Measurements from ENCODE around the gene SLC15A3. TPM values are rescaled to one million over a fixed set of nuclear protein-coding genes. Genes with fewer than 3 reads are reported as not detected.
A peak's percentile ranks its signal among the peaks of the same experiment; 100 is the strongest.

Gene SLC15A3
- total RNA-seq, 1 experiment from 2014 or later = 6.8 TPM

GRCh38 chr11:60914633-60915247, 37.2 kb downstream of the SLC15A3 start:
- intact Hi-C loops (cut with micrococcal nuclease; ENCODE audit: unreplicated experiment) = loop anchor here (5.0 kb wide), 1 partner anchor 218 kb away; no protein-coding TSS in a partner anchor
- TF ChIP-seq, protein P1, sequence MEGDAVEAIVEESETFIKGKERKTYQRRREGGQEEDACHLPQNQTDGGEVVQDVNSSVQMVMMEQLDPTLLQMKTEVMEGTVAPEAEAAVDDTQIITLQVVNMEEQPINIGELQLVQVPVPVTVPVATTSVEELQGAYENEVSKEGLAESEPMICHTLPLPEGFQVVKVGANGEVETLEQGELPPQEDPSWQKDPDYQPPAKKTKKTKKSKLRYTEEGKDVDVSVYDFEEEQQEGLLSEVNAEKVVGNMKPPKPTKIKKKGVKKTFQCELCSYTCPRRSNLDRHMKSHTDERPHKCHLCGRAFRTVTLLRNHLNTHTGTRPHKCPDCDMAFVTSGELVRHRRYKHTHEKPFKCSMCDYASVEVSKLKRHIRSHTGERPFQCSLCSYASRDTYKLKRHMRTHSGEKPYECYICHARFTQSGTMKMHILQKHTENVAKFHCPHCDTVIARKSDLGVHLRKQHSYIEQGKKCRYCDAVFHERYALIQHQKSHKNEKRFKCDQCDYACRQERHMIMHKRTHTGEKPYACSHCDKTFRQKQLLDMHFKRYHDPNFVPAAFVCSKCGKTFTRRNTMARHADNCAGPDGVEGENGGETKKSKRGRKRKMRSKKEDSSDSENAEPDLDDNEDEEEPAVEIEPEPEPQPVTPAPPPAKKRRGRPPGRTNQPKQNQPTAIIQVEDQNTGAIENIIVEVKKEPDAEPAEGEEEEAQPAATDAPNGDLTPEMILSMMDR (IDR thresholded peaks at IDR 0.05; ENCODE audit: unreplicated experiment) = no peak
- BruUV-seq (replicated peaks) = no TSS peak
- H3K27ac Mint-ChIP-seq (ENCODE audit: unreplicated experiment) = peak overlapping the region; percentile 30
- peak; percentile 39 for DNase-seq
- H3K9me3 Mint-ChIP-seq (ENCODE audit: low read depth, unreplicated experiment) = no peaks in the 10 kb centered on the region
- H3K36me3 Mint-ChIP-seq (ENCODE audit: insufficient read depth, unreplicated experiment) = peaks cover 20% of the 10 kb centered on the region
- CTCF ChIA-PET = interaction anchor here (0.6 to 2.6 kb wide), 11 partner anchors 9 to 339 kb away, joined by 3 to 8 read pairs (median 4); partner anchors contain the start of genes PRPF19, TMEM132A and VPS37C
- peaks cover 23% of the 10 kb centered on the region for H3K4me1 Mint-ChIP-seq (ENCODE audit: low read depth, unreplicated experiment)
- peak overlapping the region; percentile 97 for H3K4me3 Mint-ChIP-seq (ENCODE audit: low read depth, unreplicated experiment)
- peaks cover 29% of the 10 kb centered on the region for H3K27me3 Mint-ChIP-seq (ENCODE audit: unreplicated experiment)

DNA sequence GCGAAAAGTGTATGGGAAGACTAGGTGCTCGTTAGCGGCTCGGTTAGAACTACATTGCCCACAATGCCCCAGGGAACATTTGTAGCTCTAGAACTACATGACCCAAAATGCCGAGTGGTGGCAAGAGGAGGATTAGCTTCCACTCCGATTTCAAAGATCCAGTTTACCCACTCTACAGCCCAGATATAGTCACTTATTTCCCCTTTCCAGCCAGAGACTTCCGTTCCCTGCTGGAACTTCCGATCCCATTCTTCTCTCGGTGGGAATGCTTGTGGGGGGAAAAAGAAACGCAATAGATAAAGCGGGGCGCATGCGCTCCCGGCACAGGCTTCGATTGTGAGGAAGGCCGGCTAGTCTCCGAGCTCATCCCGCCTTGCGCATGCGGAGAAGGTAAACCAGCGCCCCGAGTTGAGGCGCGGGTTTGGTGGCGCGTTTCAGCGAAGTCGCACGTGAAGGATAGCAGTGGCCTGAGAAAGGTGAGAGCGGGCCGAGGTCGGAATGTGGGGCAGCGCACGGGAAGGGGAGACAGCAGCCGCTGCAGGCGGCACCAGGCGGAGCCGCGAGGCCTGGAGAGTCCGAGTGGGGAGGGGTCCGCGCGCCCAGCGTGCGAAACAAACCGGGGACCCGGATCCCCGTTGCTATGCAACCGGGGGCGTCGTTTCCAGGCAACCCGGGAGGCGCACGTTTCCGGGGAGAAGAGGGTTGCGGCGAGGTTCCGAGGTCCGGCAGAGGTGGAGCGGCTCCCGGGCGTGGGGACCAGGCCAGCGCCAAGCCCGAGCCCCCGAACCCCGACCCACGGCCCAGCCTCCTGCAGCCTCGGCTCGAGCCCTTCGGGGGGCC, 38.0 kb downstream of the SLC15A3 start, which contains the start of gene TMEM109:
TSS of gene TMEM109 (plus strand) at position 366 of the 840 bp plus-strand sequence. CDS start 5,536 bp downstream, outside the sequence.
- H3K36me3 Mint-ChIP-seq (ENCODE audit: insufficient read depth, unreplicated experiment) = peaks cover 20% of the 10 kb centered on the region
- peaks cover 23% of the 10 kb centered on the region for H3K4me1 Mint-ChIP-seq (ENCODE audit: low read depth, unreplicated experiment)
- CTCF ChIA-PET = interaction anchor here (0.7 to 2.6 kb wide), 9 partner anchors 8 to 422 kb away, joined by 3 to 8 read pairs (median 3); partner anchors contain the start of genes PRPF19 and VPS37C
- intact Hi-C loops (cut with micrococcal nuclease; ENCODE audit: unreplicated experiment) = no loop called here
- TF ChIP-seq, protein P1 (IDR thresholded peaks at IDR 0.05; ENCODE audit: unreplicated experiment) = no peak
- H3K4me3 Mint-ChIP-seq (ENCODE audit: low read depth, unreplicated experiment) = peak within 1 kb of the TSS; percentile 97
- peaks cover 36% of the 10 kb centered on the region for H3K27me3 Mint-ChIP-seq (ENCODE audit: unreplicated experiment)
- peak; percentile 80 for DNase-seq
- BruUV-seq (replicated peaks) = no TSS peak
- H3K9me3 Mint-ChIP-seq (ENCODE audit: low read depth, unreplicated experiment) = no peaks in the 10 kb centered on the region
- peak within 1 kb of the TSS; percentile 94 for H3K27ac Mint-ChIP-seq (ENCODE audit: unreplicated experiment)

DNA sequence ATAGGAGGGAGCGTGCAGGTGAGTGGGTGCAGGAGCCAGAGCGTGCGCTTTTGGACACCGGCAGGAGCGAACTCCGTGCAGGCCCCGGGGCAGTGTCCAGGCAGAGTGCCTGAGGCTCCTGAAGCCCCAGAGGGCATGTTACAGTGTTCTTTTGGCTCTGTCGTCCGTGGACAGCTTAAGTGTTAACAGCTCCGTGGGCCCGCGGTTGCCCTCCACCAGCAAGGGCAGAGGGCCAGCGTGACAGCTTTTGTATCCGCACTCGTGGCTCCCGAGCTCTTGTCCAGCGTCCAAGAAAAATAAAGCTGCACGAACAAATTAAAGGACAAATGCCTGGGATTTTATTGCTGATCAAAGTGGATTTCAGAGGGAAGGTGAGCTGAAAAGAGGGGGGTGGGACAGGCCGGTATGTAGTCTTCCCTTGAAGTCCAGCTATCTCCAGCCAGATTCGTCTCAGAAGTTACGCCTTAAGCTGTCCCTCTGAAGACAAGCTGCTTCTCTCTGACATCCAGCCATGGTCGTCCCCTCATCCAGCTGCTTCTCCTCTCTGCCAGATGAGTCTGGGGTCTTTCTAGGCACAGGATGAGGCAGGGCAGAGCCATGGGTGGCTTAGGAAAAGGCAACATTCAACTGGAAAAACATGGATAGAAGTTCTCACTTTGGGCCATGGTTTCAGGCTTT, 39.0 kb downstream of the SLC15A3 start:
- Mint-ChIP-seq H3K27ac (ENCODE audit: unreplicated experiment) (no peak overlapping the region), H3K27me3 (ENCODE audit: unreplicated experiment) (peaks cover 46% of the 10 kb centered on the region), H3K4me3 (ENCODE audit: low read depth, unreplicated experiment) (peak overlapping the region; percentile 97), H3K36me3 (ENCODE audit: insufficient read depth, unreplicated experiment) (peaks cover 20% of the 10 kb centered on the region), H3K4me1 (ENCODE audit: low read depth, unreplicated experiment) (peaks cover 23% of the 10 kb centered on the region), H3K9me3 (ENCODE audit: low read depth, unreplicated experiment) (no peaks in the 10 kb centered on the region)
- BruUV-seq (replicated peaks) = no TSS peak
- DNase-seq = no peak
- intact Hi-C loops (cut with micrococcal nuclease; ENCODE audit: unreplicated experiment) = no loop called here
- TF ChIP-seq, protein P1 (IDR thresholded peaks at IDR 0.05; ENCODE audit: unreplicated experiment) = no peak
- CTCF ChIA-PET = interaction anchor here (0.9 kb wide), 1 partner anchor 7 kb away, joined by 3 read pairs; no protein-coding TSS in a partner anchor

DNA sequence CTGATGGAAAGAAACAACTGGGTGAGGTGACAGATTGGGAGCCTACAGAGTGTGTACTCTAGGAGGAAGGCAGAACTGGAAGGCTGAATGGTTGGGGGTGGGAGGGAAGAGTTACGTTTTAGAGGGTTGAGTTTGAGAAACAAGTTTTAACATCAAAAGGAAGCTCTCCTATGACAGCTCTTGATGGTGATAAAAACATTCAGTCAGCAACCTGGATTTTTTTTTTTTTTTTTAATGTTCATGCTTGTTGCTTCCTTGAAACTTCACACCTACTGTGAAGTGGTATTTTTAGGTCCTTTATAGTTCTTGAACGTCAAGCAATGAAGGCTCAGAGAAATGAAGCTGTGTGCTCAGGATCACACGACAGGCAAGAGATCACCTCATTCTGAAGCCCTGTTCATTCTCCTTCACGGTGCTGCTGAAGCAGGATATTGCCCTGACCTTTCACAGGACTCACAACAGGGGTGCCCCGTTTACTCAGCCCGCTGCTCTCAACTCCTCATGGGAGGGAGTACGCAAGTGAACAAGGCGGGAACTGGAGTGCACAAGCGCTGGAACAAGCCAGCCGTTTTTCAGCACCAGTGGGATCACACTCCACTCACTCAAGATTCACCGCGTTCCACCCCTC, 39.6 kb downstream of the SLC15A3 start:
- no TSS peak for BruUV-seq (replicated peaks)
- Mint-ChIP-seq H3K27me3 (ENCODE audit: unreplicated experiment) (peaks cover 51% of the 10 kb centered on the region), H3K36me3 (ENCODE audit: insufficient read depth, unreplicated experiment) (peaks cover 20% of the 10 kb centered on the region), H3K27ac (ENCODE audit: unreplicated experiment) (no peak overlapping the region), H3K4me3 (ENCODE audit: low read depth, unreplicated experiment) (no peak overlapping the region), H3K9me3 (ENCODE audit: low read depth, unreplicated experiment) (no peaks in the 10 kb centered on the region), H3K4me1 (ENCODE audit: low read depth, unreplicated experiment) (peaks cover 22% of the 10 kb centered on the region)
- intact Hi-C loops (cut with micrococcal nuclease; ENCODE audit: unreplicated experiment) = no loop called here
- CTCF ChIA-PET = no interaction called here
- DNase-seq = no peak
- TF ChIP-seq, protein P1 (IDR thresholded peaks at IDR 0.05; ENCODE audit: unreplicated experiment) = no peak

All from Calu3 (cell line).